GM12878 (cell line): ENCODE results near the gene PTPN14. TPM values are rescaled to one million over a fixed set of nuclear protein-coding genes. Genes with fewer than 3 reads are reported as not detected.

ENCODE experiments used
- ATAC-seq: fragments of 200-7000 bp; cut with Tn5 transposase; 3 replicates; pipeline ENCODE4 v1.9.1; 2020; ENCODE audit warnings: mild to moderate bottlenecking, moderate library complexity
- BruUV-seq: library from RNA; stranded (reverse); fragments of 400-500 nt; replicated peaks from 2 replicates; lab custom pipeline; 2021; lab: Mats Ljungman, UMichigan
- CTCF ChIA-PET: fragments of 300-600 bp; sonication (Branson Sonifier 250); formaldehyde crosslinking; extraction: SDS; loops from one replicate; lab custom pipeline; 2021; ENCODE audit warnings: inconsistent platforms; lab: Yijun Ruan, JAX
- POLR2A ChIA-PET: fragments of 350-600 bp; formaldehyde crosslinking; extraction: SDS; loops from one replicate; lab custom pipeline; 2021; ENCODE audit warnings: inconsistent platforms; lab: Charles Lee
- RAD21 ChIA-PET: fragments of 300-600 bp; sonication (Branson Sonifier 250); formaldehyde crosslinking; loops from one replicate; lab custom pipeline; 2023; ENCODE audit warnings: antibody characterized with exemption; ENCODE audit not compliant: unreplicated experiment; lab: Charles Lee
- SMC1A ChIA-PET: fragments of 300-600 bp; sonication (Branson Sonifier 250); formaldehyde crosslinking; loops from one replicate; lab custom pipeline; 2023; ENCODE audit not compliant: unreplicated experiment, uncharacterized antibody; lab: Charles Lee
- DNase-seq: peaks from one replicate; pipeline ENCODE4 v3.0.0-alpha.2; 2011; ENCODE audit warnings: low read depth, low spot score
- FAIRE-seq: peaks from 3 replicates; lab custom pipeline; 2011; peaks lifted over from hg19 to GRCh38; lab: Jason Lieb, UNC
- H2AFZ ChIP-seq: 2 replicates; pipeline ENCODE4 v1.6.0; 2011; ENCODE audit warnings: low read depth, low read length, control low read depth; ENCODE audit not compliant: control insufficient read depth
- H3K27ac ChIP-seq: 2 replicates; pipeline ENCODE4 v1.5.1; 2011; ENCODE audit warnings: control low read depth; ENCODE audit not compliant: control insufficient read depth, insufficient read depth
- H3K27me3 ChIP-seq, 2 experiments: replicated peaks in 1 of 2; 2 replicates each; pipeline versions ENCODE4 v1.6.0 to v1.6.1; 2011; ENCODE audit warnings: low read length in 1 of 2; ENCODE audit not compliant: control insufficient read depth in 2 of 2, insufficient read depth in 2 of 2
- H3K36me3 ChIP-seq, 2 experiments: 2 replicates each; pipeline ENCODE4 v1.5.1; 2011; ENCODE audit warnings: low read length in 1 of 2; ENCODE audit not compliant: control insufficient read depth in 2 of 2, insufficient read depth in 2 of 2
- H3K4me1 ChIP-seq: 2 replicates; pipeline ENCODE4 v1.6.1; 2011; ENCODE audit warnings: mild to moderate bottlenecking, low read length, moderate library complexity, mixed read lengths; ENCODE audit not compliant: control insufficient read depth, insufficient read depth
- H3K4me2 ChIP-seq: 2 replicates; pipeline ENCODE4 v1.6.0; 2011; ENCODE audit warnings: control low read depth; ENCODE audit not compliant: control insufficient read depth, insufficient read depth
- H3K4me3 ChIP-seq: fragments of 200-600 bp; sonication (generic); 2 replicates; pipeline ENCODE4 v1.5.1; 2016
- H3K79me2 ChIP-seq: 2 replicates; pipeline ENCODE4 v1.6.0; 2011; ENCODE audit warnings: low read length; ENCODE audit not compliant: control insufficient read depth, insufficient read depth
- H3K9ac ChIP-seq: 2 replicates; pipeline ENCODE4 v1.8.0; 2011; ENCODE audit warnings: low read length, control low read depth, mixed read lengths; ENCODE audit not compliant: control insufficient read depth, insufficient read depth
- H3K9me3 ChIP-seq: replicated peaks from 3 replicates; pipeline ENCODE4 v1.5.1; 2011; ENCODE audit warnings: mild to moderate bottlenecking, low read length; ENCODE audit not compliant: control insufficient read depth, insufficient read depth
- H4K20me1 ChIP-seq: 2 replicates; pipeline ENCODE4 v1.6.0; 2011; ENCODE audit not compliant: control insufficient read depth, insufficient read depth
- BHLHE40 ChIP-seq, 2 experiments: fragments of 450-650 bp in 1 of 2; IDR thresholded peaks; 2 replicates each; pipeline ENCODE4 v1.6.1; 2011 to 2017; ENCODE audit warnings: low read depth in 2 of 2, borderline replicate concordance in 1 of 2, improper control_type of control experiment in 1 of 2, low read length in 1 of 2, mild to moderate bottlenecking in 1 of 2
- CBFB ChIP-seq: IDR thresholded peaks from 2 replicates; pipeline ENCODE4 v1.6.1; 2016; ENCODE audit warnings: antibody characterized with exemption, low read depth
- CBX3 ChIP-seq: fragments of 200-600 bp; sonication (generic); IDR thresholded peaks from 2 replicates; pipeline ENCODE4 v1.6.1; 2016; ENCODE audit warnings: low read depth, borderline replicate concordance
- CHD4 ChIP-seq: fragments of 200-600 bp; sonication (generic); IDR thresholded peaks from 2 replicates; pipeline ENCODE4 v1.6.1; 2016; ENCODE audit warnings: mild to moderate bottlenecking
- ETV6 ChIP-seq, 2 experiments: fragments of 450-650 bp in 1 of 2; IDR thresholded peaks in 1 of 2; conservative IDR thresholded peaks in 1 of 2; 2 replicates each; pipeline ENCODE4 v1.6.1; 2014; ENCODE audit warnings: antibody characterized with exemption in 1 of 2, borderline replicate concordance in 1 of 2, low read depth in 1 of 2, mild to moderate bottlenecking in 1 of 2, moderate library complexity in 1 of 2
- GABPA ChIP-seq: IDR thresholded peaks from 2 replicates; pipeline ENCODE4 v1.6.1; 2014; ENCODE audit warnings: antibody characterized with exemption, low read depth, mild to moderate bottlenecking, inconsistent platforms
- HSF1 ChIP-seq: fragments of 150-350 bp; IDR thresholded peaks from 2 replicates; pipeline ENCODE4 v1.6.1; 2014; ENCODE audit warnings: mild to moderate bottlenecking, low read depth, low read length
- KDM1A ChIP-seq: fragments of 200-600 bp; sonication (generic); IDR thresholded peaks from 2 replicates; pipeline ENCODE4 v1.6.1; 2016; ENCODE audit warnings: borderline replicate concordance
- MAX ChIP-seq: IDR thresholded peaks from 2 replicates; pipeline ENCODE4 v1.6.1; 2012; ENCODE audit warnings: low read depth, low read length, improper control_type of control experiment
- MLLT1 ChIP-seq: fragments of 450-650 bp; IDR thresholded peaks from 2 replicates; pipeline ENCODE4 v1.6.1; 2016; ENCODE audit warnings: mild to moderate bottlenecking
- PBX3 ChIP-seq: IDR thresholded peaks from 2 replicates; pipeline ENCODE4 v1.6.1; 2011; ENCODE audit warnings: mild to moderate bottlenecking, low read depth, low read length, moderate library complexity; ENCODE audit not compliant: insufficient replicate concordance
- POLR2A ChIP-seq: IDR thresholded peaks from 2 replicates; pipeline ENCODE4 v1.6.1; 2011; ENCODE audit warnings: low read depth, mild to moderate bottlenecking, low read length
- SMAD5 ChIP-seq: IDR thresholded peaks from 2 replicates; pipeline ENCODE4 v1.6.1; 2016; ENCODE audit warnings: antibody characterized with exemption, low read depth
- TBL1XR1 ChIP-seq: IDR thresholded peaks from 2 replicates; pipeline ENCODE4 v1.6.1; 2012; ENCODE audit warnings: low read depth, low read length, improper control_type of control experiment
- WGBS: methylation state at CpG from one replicate; pipeline ENCODE4 v1.1.6; 2016; ENCODE audit warnings: low lambda C conversion rate; ENCODE audit not compliant: insufficient replicate concordance, insufficient coverage; ENCODE audit errors: missing lambda C conversion rate; 5-methylcytosine and 5-hydroxymethylcytosine counted together
- in situ Hi-C: fragments of 300-500 bp; cut with MboI; formaldehyde crosslinking; loops from 9 replicates; pipeline ENCODE4 v1.14.3; 2018; ENCODE audit warnings: mixed read lengths
- intact Hi-C: fragments of 100-400 bp; cut with micrococcal nuclease; formaldehyde crosslinking; loops from one replicate; pipeline ENCODE4 v1.14.2; 2022; ENCODE audit not compliant: unreplicated experiment
- polyA plus RNA-seq, 11 experiments: library from polyadenylated mRNA; depleted of rRNA in 4 of 11; unstranded in 6 of 11; stranded (reverse) in 5 of 11; fragments of >200 nt; fragmentation: Nextera tagmentation in 4 of 11; fragmentation: Illumina TruSeq in 1 of 11; extraction: Ambion mirVana in 4 of 11; extraction: Trizol in 1 of 11; gene quantifications; 1 replicate in 1 of 11; 2 replicates in 10 of 11; pipeline versions ENCODE4 v1.2.1 to v1.2.3, GENCODE V29; 2011 to 2016; ENCODE audit warnings: inconsistent platforms in 2 of 11, missing spikeins in 2 of 11, low read depth in 1 of 11
- total RNA-seq, 4 experiments: library from RNA; depleted of rRNA in 3 of 4; stranded (reverse); fragments of >200 nt in 3 of 4; fragmentation: Illumina TruSeq in 1 of 4; extraction: Trizol in 1 of 4; gene quantifications; 2 replicates each; pipeline versions ENCODE4 v1.2.1 to v1.2.3, GENCODE V29; 2013 to 2021

Gene PTPN14
- total and polyA plus RNA-seq, 10 of the 15 experiments (the other 5 are each of a cell fraction or from before 2014, with no cell fraction given), result 0.05 to 5.1 (median 0.44) TPM

GRCh38 chr1:214426426-214426812 lies 125.0 kb downstream of the PTPN14 start:
- no peak overlapping the region for H3K27ac ChIP-seq
- POLR2A ChIA-PET, result interaction anchor here (0.6 to 0.7 kb wide), 2 partner anchors 46 to 1375 kb away, joined by 4 to 13 read pairs; partner anchors contain the start of gene RPS6KC1
- H3K4me2 ChIP-seq, result no peak overlapping the region
- TF ChIP-seq MLLT1 (no peak), CBFB (no peak), HSF1 (no peak), ETV6 (conservative IDR thresholded peaks at IDR 0.05 in 1 of 2, IDR thresholded peaks at IDR 0.05 in 1 of 2; ENCODE audit: borderline replicate concordance in 1 of 2, low read depth in 1 of 2) (no peak), CBX3 (no peak), KDM1A (no peak), BHLHE40 (IDR thresholded peaks at IDR 0.05; ENCODE audit: borderline replicate concordance in 1 of 2, low read depth in 2 of 2, low read length in 1 of 2) (no peak), MAX (no peak), PBX3 (no peak), GABPA (no peak), CHD4 (no peak), TBL1XR1 (no peak), POLR2A (no peak), SMAD5 (no peak)
- TF ChIP-seq, all 136 proteins: peak for 0
- no peak overlapping the region for H3K4me3 ChIP-seq
- no peaks in the 10 kb centered on the region; the same call in 2 of the 3 replicates for H3K9me3 ChIP-seq
- no peaks in the 10 kb centered on the region for H3K79me2 ChIP-seq
- H3K9ac ChIP-seq, result no peak overlapping the region
- SMC1A ChIA-PET, result interaction anchor here (1.0 kb wide), 1 partner anchor 159 kb away, joined by 3 read pairs; no protein-coding TSS in a partner anchor
- no peaks in the 10 kb centered on the region for H3K36me3 ChIP-seq
- CTCF ChIA-PET, result interaction anchor here (1.2 kb wide), 1 partner anchor 95 kb away, joined by 5 read pairs; no protein-coding TSS in a partner anchor
- no peaks in the 10 kb centered on the region for H4K20me1 ChIP-seq
- DNase-seq, result no peak
- FAIRE-seq, result no peak
- in situ Hi-C loops (no loop called here), intact Hi-C loops (no loop called here)
- no TSS peak for BruUV-seq
- no peak overlapping the region for H2AFZ ChIP-seq
- H3K4me1 ChIP-seq, result peaks cover 7% of the 10 kb centered on the region
- H3K27me3 ChIP-seq, result no peaks in the 10 kb centered on the region
- RAD21 ChIA-PET, result interaction anchor here (0.6 kb wide), 1 partner anchor 1475 kb away, joined by 3 read pairs; no protein-coding TSS in a partner anchor
- WGBS, result 100% methylated on average over 2 of the region's 2 CpGs
- ATAC-seq, result no peak
